Measurements from ENCODE around the gene SERPINA4. TPM values are rescaled to one million over a fixed set of nuclear protein-coding genes. Genes with fewer than 3 reads are reported as not detected.
A peak's percentile ranks its signal among the peaks of the same experiment; 100 is the strongest.

The SERPINA4 gene
- total and polyA plus RNA-seq, 2 of the 13 experiments (the other 11 are each of a cell fraction or from before 2014, with no cell fraction given) = 39.1 to 57.8 TPM

GRCh38 chr14:94582199-94582750, 21.0 kb downstream of the SERPINA4 start:
- Histone ChIP-seq H3K4me3 (replicated peaks in 1 of 3; ENCODE audit: insufficient read depth in 1 of 3, low read depth in 2 of 3, low read length in 3 of 3) (peak overlapping the region; percentile 61 to 88 (median 75)), H3K27ac (ENCODE audit: extremely low read length, insufficient read depth, low read length) (peak overlapping the region; percentile 88), H3K36me3 (replicated peaks in 1 of 2; ENCODE audit: control insufficient read depth in 1 of 2, insufficient read depth in 2 of 2, low read length in 2 of 2) (peaks cover 14 to 33% of the 10 kb centered on the region in 2 experiments; a peak in 4 of 5 replicates), H3K79me2 (ENCODE audit: insufficient read depth, low read length) (peaks cover 58% of the 10 kb centered on the region), H3K4me2 (ENCODE audit: low read depth, low read length) (peak overlapping the region; percentile 97), H3K4me1 (ENCODE audit: insufficient read depth, low read length) (peaks cover 75% of the 10 kb centered on the region), H3K9ac (ENCODE audit: insufficient read depth, low read depth, low read length) (peak overlapping the region; percentile 85), H3K27me3 (ENCODE audit: control insufficient read depth in 1 of 2, insufficient read depth in 2 of 2, low read length in 2 of 2) (no peaks in the 10 kb centered on the region; a peak in 1 of 5 replicates), H3K9me3 (ENCODE audit: low read length) (no peaks in the 10 kb centered on the region), H4K20me1 (ENCODE audit: insufficient read depth, low read length) (no peaks in the 10 kb centered on the region; the same call in 1 of the 2 replicates), H2AFZ (ENCODE audit: low read length) (no peak overlapping the region)
- intact Hi-C loops (cut with micrococcal nuclease; ENCODE audit: unreplicated experiment) (loop anchor here (1.0 to 5.0 kb wide), 2 partner anchors 11 to 35 kb away; no protein-coding TSS in a partner anchor), in situ Hi-C loops (cut with HindIII; ENCODE audit: extremely low pct_ligation_motif_present, low pct_unique_long_range_greater_than_20kb) (no loop called here)
- WGBS (ENCODE audit: low lambda C conversion rate) = 6% methylated on average over 7 of the region's 7 CpGs
- no TSS peak for BruUV-seq (replicated peaks)
- ATAC-seq = peak; percentile 34
- no peak for DNase-seq (ENCODE audit: low spot score)
- ChIA-PET POLR2A (interaction anchor here (0.8 to 5.9 kb wide), 13 partner anchors 8 to 242 kb away, joined by 3 to 169 read pairs (median 12); partner anchors contain the start of genes SERPINA1, SERPINA3 and SERPINA4), CTCF (ENCODE audit: low intra/inter-chr PET ratio, low total read pairs) (no interaction called here)
- no peak for FAIRE-seq
- no peak for TF ChIP-seq ZNF720 (CRISPR knock-in tag; IDR thresholded peaks at IDR 0.05)
- no peak for TF ChIP-seq ZNF629 (CRISPR knock-in tag; conservative IDR thresholded peaks at IDR 0.05)
- TF ChIP-seq ZNF329 (CRISPR knock-in tag; IDR thresholded peaks at IDR 0.05; ENCODE audit: low read depth) = 0 out of 2 replicates have a peak, but pooled peaks have one; percentile 29
- 0 out of 2 replicates have a peak, but pooled peaks have one; percentile 45 for TF ChIP-seq PAX8 (CRISPR knock-in tag; IDR thresholded peaks at IDR 0.05; ENCODE audit: borderline replicate concordance)
- no peak for TF ChIP-seq HNF4A (CRISPR knock-in tag; IDR thresholded peaks at IDR 0.05)
- TF ChIP-seq CSRNP1 (CRISPR knock-in tag; IDR thresholded peaks at IDR 0.05) = 0 out of 2 replicates have a peak, but pooled peaks have one; percentile 18
- TF ChIP-seq ZNF547 (CRISPR knock-in tag; IDR thresholded peaks at IDR 0.05) = 0 out of 2 replicates have a peak, but pooled peaks have one; percentile 28
- TF ChIP-seq GMEB1 (CRISPR knock-in tag; IDR thresholded peaks at IDR 0.05; ENCODE audit: borderline replicate concordance) = 0 out of 2 replicates have a peak, but pooled peaks have one; percentile 22
- 0 out of 2 replicates have a peak, but pooled peaks have one; percentile 35 for TF ChIP-seq ATF1 (CRISPR knock-in tag; IDR thresholded peaks at IDR 0.05)
- TF ChIP-seq ZNF24 (IDR thresholded peaks at IDR 0.05) = peak; percentile 65; the same call in 1 of the 2 replicates
- 0 out of 2 replicates have a peak, but pooled peaks have one; percentile 28 for TF ChIP-seq HINFP (CRISPR knock-in tag; IDR thresholded peaks at IDR 0.05; ENCODE audit: low read depth)
- TF ChIP-seq ZMAT3 (CRISPR knock-in tag; conservative IDR thresholded peaks at IDR 0.05) = 0 out of 2 replicates have a peak, but pooled peaks have one; percentile 1
- TF ChIP-seq ZBTB3 (CRISPR knock-in tag; IDR thresholded peaks at IDR 0.05; ENCODE audit: borderline replicate concordance, low read depth) = 0 out of 2 replicates have a peak, but pooled peaks have one; percentile 50
- TF ChIP-seq PITX1 (CRISPR knock-in tag; IDR thresholded peaks at IDR 0.05) = 0 out of 2 replicates have a peak, but pooled peaks have one; percentile 3
- 0 out of 2 replicates have a peak, but pooled peaks have one; percentile 5 for TF ChIP-seq NR2C2 (CRISPR knock-in tag; IDR thresholded peaks at IDR 0.05; ENCODE audit: borderline replicate concordance)
- TF ChIP-seq MTF2 (CRISPR knock-in tag; IDR thresholded peaks at IDR 0.05; ENCODE audit: borderline replicate concordance) = peak; percentile 69; the same call in 1 of the 2 replicates
- TF ChIP-seq NFE2L2 (IDR thresholded peaks at IDR 0.05; ENCODE audit: low read length) = no peak

Measured in HepG2 (cell line).